Right ventricle myocardium superior (tissue), 1 donor: ENCODE results near the gene SEMA3F. TPM values are rescaled to one million over a fixed set of nuclear protein-coding genes. Genes with fewer than 3 reads are reported as not detected.

Experiments used
- ATAC-seq: fragments of 200-7000 bp; cut with Tn5 transposase; one replicate; pipeline ENCODE4 v1.9.1; 2020; ENCODE audit warnings: mild to moderate bottlenecking; ENCODE audit not compliant: poor library complexity
- DNase-seq: peaks from one replicate; pipeline ENCODE4 v3.0.0-alpha.2; 2020
- intact Hi-C: fragments of 100-400 bp; cut with DNase I; formaldehyde crosslinking; loops from one replicate; pipeline ENCODE4 v1.11.2; 2022
- total RNA-seq: library from RNA; stranded (reverse); fragmentation: NEBNext Ultra II Directional; extraction: Animal tissue kit (Norgen Biotek cat#: 25700); gene quantifications from one replicate; pipeline ENCODE4 v1.2.1, GENCODE V29; 2021
- donor health status: DM: no; HTN: yes; CAD: no; lungs with severe emphysema.

Gene SEMA3F
- total RNA-seq, 1 donor from 2014 or later = 10.8 TPM

DNA sequence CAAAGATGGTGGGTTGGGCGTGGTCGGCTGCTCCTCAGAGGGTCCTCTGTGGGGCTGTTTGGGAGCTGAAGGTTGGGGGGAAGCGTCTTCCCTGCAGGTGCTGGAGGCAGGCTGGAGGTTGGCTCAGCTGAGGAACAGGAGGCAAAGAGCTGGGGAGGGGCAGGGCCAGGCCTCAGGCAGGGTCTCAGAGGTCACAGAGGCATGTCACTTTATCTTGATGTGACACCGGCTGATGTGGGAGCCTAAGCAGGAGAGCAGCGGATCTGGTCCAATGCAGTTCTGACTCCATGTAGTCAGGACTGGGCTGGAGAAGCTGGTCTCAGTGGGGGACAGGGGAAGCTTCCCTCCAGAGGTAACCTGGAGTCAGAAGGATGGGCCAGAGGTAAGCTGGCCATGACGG, 28.6 kb downstream of the SEMA3F start:
- DNase-seq (no peak), ATAC-seq (no peak)
- intact Hi-C loops = no loop called here

DNA sequence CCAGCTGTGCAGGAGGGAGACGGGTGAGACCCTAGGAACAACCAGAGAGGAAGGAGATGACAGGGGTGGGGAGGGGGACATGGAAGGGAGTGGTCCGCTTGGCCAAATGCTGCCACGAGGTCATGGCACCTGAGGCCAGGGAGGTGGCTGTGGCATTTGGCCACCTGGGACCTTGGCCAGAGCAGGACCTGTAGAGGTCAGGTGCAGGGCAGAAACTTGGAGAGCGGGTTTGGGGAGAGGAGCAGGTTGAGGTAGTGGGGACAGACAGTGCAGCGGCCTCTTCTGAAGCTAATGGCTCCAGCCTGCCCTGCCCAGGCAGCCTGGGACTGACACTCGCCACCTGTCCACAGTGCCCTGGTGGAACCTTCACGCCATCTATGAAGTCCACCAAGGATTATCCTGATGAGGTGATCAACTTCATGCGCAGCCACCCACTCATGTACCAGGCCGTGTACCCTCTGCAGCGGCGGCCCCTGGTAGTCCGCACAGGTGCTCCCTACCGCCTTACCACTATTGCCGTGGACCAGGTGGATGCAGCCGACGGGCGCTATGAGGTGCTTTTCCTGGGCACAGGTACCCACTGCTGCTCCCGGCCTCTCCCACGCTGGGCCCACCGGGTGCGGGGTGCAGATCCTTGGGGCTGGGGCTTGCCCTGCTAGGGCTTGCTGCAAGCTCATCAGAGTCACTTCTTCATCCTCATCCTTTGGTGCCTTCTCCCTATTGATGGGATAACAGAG, 29.3 kb downstream of the SEMA3F start:
- ATAC-seq (no peak), DNase-seq (no peak)
- intact Hi-C loops = no loop called here

DNA sequence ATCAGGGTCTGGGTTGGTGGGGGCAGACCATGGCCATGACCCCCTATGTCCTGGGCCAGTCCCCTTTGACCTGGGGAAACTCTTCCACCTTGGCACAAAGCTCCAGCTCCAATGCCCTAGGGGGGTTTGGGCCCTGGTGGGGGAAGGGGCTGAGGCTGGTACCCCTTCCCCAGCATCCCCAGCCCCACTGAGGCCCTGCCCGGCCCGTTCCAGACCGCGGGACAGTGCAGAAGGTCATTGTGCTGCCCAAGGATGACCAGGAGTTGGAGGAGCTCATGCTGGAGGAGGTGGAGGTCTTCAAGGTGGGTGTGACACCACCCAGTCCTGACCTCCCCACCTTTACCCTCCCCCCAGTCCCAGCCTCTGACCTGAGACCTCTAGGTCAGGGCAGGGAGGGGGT, 30.1 kb downstream of the SEMA3F start:
- DNase-seq (no peak), ATAC-seq (no peak)
- intact Hi-C loops = no loop called here

DNA sequence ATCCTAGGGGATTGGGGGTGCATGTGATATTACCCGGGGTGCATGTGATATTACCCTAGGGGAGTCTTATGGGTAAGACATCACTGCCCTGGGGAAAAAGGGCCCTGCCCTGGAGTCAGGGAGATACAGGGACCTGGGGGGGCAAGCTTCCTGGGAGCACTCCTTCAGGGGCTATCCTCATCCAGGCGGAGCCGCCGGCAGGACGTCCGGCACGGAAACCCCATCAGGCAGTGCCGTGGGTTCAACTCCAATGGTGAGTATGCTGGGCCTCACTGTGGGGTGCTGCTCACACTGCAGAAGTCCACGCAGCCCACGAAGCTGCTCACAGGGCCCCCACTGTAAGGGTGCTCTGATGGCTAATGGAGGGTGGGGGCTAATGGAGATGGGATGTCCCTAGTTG, 31.0 kb downstream of the SEMA3F start:
- ATAC-seq (no peak), DNase-seq (no peak)
- intact Hi-C loops = no loop called here

DNA sequence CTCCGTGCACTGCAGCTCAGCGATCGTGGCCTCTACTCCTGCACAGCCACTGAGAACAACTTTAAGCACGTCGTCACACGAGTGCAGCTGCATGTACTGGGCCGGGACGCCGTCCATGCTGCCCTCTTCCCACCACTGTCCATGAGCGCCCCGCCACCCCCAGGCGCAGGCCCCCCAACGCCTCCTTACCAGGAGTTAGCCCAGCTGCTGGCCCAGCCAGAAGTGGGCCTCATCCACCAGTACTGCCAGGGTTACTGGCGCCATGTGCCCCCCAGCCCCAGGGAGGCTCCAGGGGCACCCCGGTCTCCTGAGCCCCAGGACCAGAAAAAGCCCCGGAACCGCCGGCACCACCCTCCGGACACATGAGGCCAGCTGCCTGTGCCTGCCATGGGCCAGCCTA, 32.6 kb downstream of the SEMA3F start:
- no peak for ATAC-seq
- intact Hi-C loops = no loop called here

DNA sequence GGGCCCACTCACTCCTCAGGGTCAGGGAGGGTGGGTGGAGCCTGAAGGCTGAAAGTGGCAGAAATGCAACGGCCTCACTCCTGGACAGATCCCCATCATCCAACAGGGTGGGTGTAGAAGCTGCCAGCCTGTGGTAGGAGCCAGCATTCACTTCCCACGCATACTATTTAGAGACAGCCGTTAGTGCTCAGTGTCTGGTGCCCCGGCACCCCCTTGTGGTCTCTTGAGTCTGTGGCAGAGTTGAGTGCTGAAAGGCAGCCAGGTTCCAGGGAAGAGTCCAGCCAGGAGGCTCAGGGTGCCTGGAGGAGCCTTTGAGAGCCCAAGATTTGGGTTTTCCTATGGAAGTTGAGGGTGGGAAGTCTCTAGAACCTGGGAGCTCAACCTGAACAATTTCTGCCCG, 34.1 kb downstream of the SEMA3F start:
- intact Hi-C loops = loop anchor here (1.0 kb wide), 1 partner anchor 68 kb away; no protein-coding TSS in a partner anchor
- ATAC-seq (peak; percentile 87), DNase-seq (peak; percentile 82)

More for the DNA sequence above, 32.6 kb downstream of the SEMA3F start:
- no peak for DNase-seq

DNA sequence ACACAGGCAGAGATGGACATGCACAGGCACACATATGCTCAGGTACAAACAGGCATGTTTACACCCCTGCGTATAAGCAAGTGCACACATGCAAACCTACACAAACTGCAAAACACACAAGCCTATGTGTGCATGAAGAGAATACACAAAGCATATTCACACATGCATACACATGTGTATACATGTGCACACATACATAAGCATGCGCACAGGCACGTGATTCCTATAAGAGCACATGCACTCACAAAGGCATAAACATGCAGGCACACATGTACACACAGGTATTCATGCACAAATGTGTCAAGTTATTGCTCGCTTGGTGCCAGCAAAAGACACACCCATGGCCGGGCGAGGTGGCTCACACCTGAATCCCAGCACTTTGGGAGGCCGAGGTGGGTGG, 34.9 kb downstream of the SEMA3F start:
- intact Hi-C loops = loop anchor here (1.0 kb wide), 1 partner anchor 69 kb away; no protein-coding TSS in a partner anchor
- no peak for DNase-seq
- no peak for ATAC-seq

DNA sequence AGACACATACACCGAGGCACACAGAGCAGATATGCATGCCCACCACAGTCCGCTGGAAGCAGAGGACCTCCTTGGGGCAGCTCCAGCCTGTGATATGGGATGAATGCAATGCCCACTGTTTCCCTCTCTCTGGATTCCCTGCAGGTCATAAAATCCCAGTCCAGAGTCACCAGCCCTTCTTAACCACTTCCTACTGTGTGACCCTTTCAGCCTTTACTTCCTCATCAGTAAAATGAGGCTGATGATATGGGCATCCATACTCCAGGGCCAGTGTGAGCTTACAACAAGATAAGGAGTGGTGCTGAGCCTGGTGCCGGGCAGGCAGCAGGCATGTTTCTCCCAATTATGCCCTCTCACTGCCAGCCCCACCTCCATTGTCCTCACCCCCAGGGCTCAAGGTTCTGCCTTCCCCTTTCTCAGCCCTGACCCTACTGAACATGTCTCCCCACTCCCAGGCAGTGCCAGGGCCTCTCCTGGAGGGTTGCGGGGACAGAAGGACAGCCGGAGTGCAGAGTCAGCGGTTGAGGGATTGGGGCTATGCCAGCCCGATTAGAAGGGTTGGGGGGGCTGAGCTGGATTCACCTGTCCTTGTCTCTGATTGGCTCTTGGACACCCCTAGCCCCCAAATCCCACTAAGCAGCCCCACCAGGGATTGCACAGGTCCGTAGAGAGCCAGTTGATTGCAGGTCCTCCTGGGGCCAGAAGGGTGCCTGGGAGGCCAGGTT, 36.0 kb downstream of the SEMA3F start, which contains the start of gene GNAT1:
Gene GNAT1, plus strand, starts transcription at position 675 of the 725 bp plus-strand sequence. CDS start 116 bp downstream, outside the sequence.
- DNase-seq (no peak), ATAC-seq (no peak)
- intact Hi-C loops = no loop called here

DNA sequence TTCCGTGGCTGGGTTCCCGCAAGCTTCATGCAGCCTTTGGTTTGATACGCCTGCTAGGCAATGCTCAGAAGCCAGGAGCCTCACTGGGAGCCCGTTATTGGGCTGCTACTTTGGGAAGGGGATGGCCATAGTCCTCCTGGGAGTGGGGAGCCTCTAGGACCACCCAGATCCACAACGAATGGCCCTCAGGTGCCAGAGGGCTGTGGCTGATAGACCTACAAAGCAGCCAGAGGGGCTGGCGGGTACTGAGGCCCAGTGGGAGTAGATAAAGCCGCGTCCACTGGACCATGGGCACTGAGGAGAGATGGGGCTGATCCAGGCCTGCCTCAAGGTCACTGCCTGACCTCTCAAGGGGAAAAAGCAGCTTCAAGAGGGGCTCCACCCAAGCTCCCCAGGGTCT, 37.0 kb downstream of the SEMA3F start:
- no peak for ATAC-seq
- intact Hi-C loops = loop anchor here (2.0 kb wide), 2 partner anchors 35 to 81 kb away; no protein-coding TSS in a partner anchor
- DNase-seq = no peak

DNA sequence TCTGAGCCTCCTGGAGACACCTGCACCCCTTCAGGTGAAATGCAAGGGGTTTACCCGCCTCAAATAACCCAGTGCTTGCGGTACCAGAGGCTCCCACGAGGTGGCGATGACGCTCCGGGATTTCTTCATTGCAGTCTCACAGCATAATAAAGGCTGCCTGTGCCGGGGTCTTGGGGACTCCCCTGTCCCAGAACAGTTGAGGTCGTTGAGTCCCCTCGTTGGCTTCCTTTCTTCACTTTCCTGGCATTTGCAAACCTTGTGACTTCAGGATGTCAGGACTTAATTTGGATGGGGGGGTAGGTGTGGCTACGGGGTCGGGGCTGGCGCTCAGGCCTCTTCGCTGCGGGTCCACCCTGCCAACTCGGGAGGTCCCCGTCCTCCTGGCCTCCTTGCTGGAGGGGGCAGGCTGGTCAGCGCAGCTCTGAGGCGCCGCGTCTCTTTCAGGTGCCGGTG, 37.6 kb downstream of the SEMA3F start:
- ATAC-seq (peak; percentile 54), DNase-seq (peak; percentile 80)
- intact Hi-C loops = loop anchor here (2.0 kb wide), 2 partner anchors 34 to 80 kb away; no protein-coding TSS in a partner anchor

DNA sequence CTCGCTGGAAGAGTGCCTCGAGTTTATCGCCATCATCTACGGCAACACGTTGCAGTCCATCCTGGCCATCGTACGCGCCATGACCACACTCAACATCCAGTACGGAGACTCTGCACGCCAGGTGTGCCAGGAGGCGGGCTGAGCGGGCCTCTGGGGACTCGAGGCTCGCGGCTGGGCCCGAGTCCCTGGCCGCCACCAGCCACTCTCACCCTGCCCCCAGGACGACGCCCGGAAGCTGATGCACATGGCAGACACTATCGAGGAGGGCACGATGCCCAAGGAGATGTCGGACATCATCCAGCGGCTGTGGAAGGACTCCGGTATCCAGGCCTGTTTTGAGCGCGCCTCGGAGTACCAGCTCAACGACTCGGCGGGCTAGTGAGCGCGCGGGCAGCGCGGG, 38.2 kb downstream of the SEMA3F start:
- intact Hi-C loops = loop anchor here (2.0 kb wide), 2 partner anchors 34 to 80 kb away; no protein-coding TSS in a partner anchor
- ATAC-seq (no peak), DNase-seq (no peak)

DNA sequence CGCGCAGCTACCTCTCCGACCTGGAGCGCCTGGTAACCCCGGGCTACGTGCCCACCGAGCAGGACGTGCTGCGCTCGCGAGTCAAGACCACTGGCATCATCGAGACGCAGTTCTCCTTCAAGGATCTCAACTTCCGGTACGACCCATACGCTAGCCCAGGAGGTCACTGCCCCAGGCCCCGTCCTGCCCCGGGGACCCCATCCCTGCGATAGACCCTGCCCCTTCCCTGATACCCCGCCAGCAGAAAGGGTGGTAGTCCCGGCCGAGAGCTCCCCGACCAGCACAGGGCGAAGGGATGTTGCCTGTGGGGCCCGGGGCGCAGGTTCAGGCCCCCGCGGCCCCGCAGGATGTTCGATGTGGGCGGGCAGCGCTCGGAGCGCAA, 38.6 kb downstream of the SEMA3F start:
- intact Hi-C loops = loop anchor here (2.0 kb wide), 2 partner anchors 33 to 79 kb away; no protein-coding TSS in a partner anchor
- DNase-seq (no peak), ATAC-seq (no peak)

DNA sequence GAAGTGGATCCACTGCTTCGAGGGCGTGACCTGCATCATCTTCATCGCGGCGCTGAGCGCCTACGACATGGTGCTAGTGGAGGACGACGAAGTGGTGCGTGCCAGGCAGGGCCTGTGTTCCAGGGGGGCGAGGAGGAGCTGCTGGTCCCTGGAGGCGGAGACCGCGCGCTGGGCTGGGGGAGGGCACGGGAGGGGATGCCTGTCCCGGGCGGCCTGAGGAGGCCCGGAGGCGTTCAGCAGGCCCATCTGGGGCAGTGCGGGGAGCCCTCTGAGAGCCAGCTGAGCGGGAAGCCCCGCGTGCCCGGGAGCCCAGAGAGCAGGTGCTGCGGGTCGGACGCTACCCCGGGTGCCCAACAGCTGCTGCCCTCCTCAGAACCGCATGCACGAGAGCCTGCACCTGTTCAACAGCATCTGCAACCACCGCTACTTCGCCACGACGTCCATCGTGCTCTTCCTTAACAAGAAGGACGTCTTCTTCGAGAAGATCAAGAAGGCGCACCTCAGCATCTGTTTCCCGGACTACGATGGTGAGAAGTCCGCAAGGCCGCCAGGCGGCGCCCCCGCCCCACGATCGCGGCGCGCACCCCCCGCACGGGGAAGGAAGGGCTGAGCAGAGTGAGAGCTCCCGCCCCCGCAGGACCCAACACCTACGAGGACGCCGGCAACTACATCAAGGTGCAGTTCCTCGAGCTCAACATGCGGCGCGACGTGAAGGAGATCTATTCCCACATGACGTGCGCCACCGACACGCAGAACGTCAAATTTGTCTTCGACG, 39.2 kb downstream of the SEMA3F start:
- DNase-seq (peak; percentile 77), ATAC-seq (peak; percentile 86)
- intact Hi-C loops = no loop called here

DNA sequence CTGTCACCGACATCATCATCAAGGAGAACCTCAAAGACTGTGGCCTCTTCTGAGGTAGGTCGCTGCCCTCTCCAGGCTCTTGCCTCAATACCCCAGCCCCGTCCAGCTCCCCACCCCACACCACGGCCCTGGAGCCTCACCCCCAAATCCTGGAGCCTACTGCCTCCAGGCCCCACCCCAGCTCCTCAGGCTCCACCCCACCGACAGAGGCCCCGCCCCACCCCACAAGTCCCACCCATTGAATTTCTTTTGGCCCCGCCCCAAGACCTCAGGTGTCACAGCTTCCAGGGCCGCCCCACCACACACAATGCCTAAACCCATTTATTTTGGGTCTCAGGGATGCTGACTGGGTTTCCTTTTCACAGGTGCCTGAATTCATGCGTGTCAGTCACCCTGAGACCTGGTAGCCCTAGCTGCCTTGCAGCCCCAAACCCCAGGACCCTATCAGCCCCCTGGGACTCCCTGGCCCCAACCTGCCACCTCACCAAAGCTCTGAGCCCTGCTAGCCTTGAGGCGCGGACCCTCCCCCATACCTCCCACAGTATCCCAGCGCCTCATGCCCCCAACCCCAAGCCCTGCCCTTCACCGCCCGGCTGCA, 39.9 kb downstream of the SEMA3F start:
- DNase-seq = no peak
- intact Hi-C loops = no loop called here
- peak; percentile 33 for ATAC-seq

DNA sequence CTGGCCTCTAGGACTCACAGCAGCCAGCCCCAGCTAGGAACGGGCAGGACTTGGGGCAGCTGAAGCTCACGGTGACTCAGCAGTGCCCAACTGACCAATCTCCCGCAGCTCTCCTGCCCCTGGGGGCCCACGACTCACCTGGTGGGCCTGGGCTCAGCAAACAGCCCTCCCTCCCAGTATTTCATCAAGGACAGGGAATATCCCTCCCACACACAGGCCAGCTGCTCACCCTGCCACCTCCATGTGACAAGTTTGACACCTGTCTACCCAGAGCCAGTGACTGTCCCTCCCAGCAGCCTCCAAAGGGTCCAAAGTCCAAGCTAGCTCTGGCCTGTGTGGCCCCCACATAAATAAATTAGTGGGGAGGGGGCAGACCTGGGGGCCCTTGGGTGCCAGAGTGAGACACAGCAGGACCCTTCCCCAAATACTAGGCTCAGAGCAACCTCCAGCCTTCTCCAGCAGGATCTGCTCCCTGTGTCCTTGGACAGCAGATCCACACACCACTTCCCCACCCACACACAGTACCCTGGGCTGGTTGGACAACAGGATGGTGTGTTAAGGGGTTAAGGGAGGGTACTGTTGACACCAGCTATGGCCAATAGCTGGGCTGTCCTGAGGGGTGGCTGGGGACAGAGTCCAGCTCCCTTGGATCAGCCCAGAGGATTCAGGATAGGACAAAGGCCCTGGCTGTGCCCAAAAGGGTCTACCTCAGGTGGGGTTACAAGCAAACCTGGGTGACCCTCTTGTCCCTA, 40.6 kb downstream of the SEMA3F start:
- intact Hi-C loops = no loop called here
- ATAC-seq (no peak), DNase-seq (no peak)

DNA sequence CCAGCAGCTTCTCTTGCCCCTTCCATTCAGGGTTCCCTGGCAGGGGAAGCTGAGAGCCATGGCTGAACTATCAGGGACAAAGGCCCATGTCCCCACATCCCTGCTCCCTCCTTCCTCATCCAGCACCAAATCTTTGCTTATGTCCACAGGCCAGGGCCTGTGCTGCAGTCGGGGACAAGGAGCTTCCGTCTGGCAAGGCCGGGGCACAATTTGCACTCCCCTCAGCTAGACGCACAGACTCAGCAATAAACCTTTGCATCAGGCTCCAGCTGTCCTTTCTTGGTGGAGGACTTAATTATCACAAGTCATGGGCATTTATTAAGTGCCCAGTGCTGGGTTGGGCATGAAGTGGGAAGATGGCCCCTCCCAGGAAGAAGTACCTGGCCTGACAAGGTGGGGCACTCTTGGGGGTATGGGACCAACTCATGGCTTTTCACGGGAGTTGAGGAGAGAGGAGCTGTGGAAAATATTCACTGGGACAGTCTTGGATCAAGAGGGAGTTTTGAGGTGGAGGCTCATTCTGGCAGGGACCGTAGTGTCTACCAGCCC, 41.2 kb downstream of the SEMA3F start:
- DNase-seq (no peak), ATAC-seq (no peak)
- intact Hi-C loops = no loop called here

DNA sequence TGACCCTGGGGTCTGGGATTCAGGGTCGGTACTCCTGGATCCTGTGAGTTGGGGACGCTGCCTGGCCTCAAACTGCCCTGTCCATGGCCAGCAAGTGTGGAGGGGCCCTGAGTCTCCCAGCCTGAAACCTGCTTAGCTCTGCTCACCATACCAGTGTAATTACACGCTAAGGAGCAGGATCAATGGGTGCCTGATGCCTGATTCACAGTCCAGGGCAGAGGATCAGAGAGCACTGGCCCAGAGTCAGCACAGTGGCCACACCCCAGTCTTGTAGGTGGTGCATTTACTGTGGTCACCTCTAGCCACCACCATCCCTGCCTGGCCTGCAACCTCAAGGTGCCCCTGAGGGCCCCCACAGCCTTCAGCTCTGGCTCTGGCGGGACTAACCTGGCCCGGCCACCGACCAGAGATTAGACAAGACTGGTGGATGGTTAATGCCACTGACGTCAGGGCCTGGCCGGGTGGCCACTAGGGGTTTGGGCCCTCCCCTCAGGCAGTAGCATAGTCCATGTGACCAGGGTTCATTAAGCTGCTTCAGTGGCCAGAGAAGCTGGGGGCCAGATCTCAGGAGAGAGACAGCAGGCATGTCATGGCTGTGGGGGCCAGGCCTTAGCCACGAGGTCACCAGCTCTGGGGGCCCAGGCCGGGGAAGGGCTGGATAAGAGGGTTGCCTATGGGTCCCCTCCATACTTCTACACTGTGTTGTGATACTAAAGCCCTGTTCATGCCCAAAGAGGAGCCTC, 46.6 kb downstream of the SEMA3F start:
- no peak for DNase-seq
- intact Hi-C loops = no loop called here
- ATAC-seq = no peak
